ENCODE data around the gene CAMTA1. TPM values are rescaled to one million over a fixed set of nuclear protein-coding genes. Genes with fewer than 3 reads are reported as not detected.

The CAMTA1 gene
- total RNA-seq, 4 donors from 2014 or later: 86.3 to 170 (median 132) TPM

- 54 to 76% methylated on average over 2 to 5 of the region's 8 CpGs for WGBS, 2 donors (ENCODE audit: low coverage in 1 of 2)
- no peak for ATAC-seq
- H3K4me3 ChIP-seq: no peak overlapping the region
- H3K27me3 ChIP-seq: peaks cover 25% of the 10 kb centered on the region
- peaks cover 0 to 9% (median 4%) of the 10 kb centered on the region in 3 donors for H3K4me1 ChIP-seq
- no peak overlapping the region for H3K27ac ChIP-seq
- H3K9me3 ChIP-seq: no peaks in the 10 kb centered on the region
- no peaks in the 10 kb centered on the region for H3K36me3 ChIP-seq
- no peak for TF ChIP-seq EP300 (IDR thresholded peaks at IDR 0.05)
- TF ChIP-seq POLR2AphosphoS5 (IDR thresholded peaks at IDR 0.05): no peak
- TF ChIP-seq POLR2A (IDR thresholded peaks at IDR 0.05): no peak
- no peak for TF ChIP-seq CTCF (IDR thresholded peaks at IDR 0.05)
These were observed 769.4 kb downstream of the CAMTA1 start for GRCh38 chr1:7554385-7555235.

- Histone ChIP-seq H3K36me3 (no peaks in the 10 kb centered on the region), H3K27ac (no peak overlapping the region), H3K9me3 (no peaks in the 10 kb centered on the region), H3K4me3 (no peak overlapping the region), H3K4me1 (no peaks in the 10 kb centered on the region), H3K27me3 (peaks cover 21% of the 10 kb centered on the region)
- 73 to 74% methylated on average over 4 to 7 of the region's 12 CpGs for WGBS, 2 donors (ENCODE audit: low coverage in 1 of 2)
- ATAC-seq: no peak
- TF ChIP-seq EP300 (IDR thresholded peaks at IDR 0.05): no peak
- no peak for TF ChIP-seq POLR2AphosphoS5 (IDR thresholded peaks at IDR 0.05)
- TF ChIP-seq CTCF (IDR thresholded peaks at IDR 0.05): no peak
- no peak for TF ChIP-seq POLR2A (IDR thresholded peaks at IDR 0.05)
These were observed 770.3 kb downstream of the CAMTA1 start for GRCh38 chr1:7555391-7556185.

- no peak overlapping the region for H3K4me3 ChIP-seq
- H3K9me3 ChIP-seq: no peaks in the 10 kb centered on the region
- WGBS, 2 donors (ENCODE audit: low coverage in 1 of 2): 46 to 54% methylated on average over 4 to 9 of the region's 10 CpGs
- no peak for ATAC-seq
- no peak for TF ChIP-seq POLR2A (IDR thresholded peaks at IDR 0.05)
- TF ChIP-seq POLR2AphosphoS5 (IDR thresholded peaks at IDR 0.05): no peak
- TF ChIP-seq EP300 (IDR thresholded peaks at IDR 0.05): no peak
- no peak for TF ChIP-seq CTCF (IDR thresholded peaks at IDR 0.05)
- H3K36me3 ChIP-seq: no peaks in the 10 kb centered on the region
- no peak overlapping the region for H3K27ac ChIP-seq
- peaks cover 7% of the 10 kb centered on the region for H3K27me3 ChIP-seq
- no peaks in the 10 kb centered on the region for H3K4me1 ChIP-seq
These were observed 772.1 kb downstream of the CAMTA1 start for GRCh38 chr1:7557301-7557891.

- no peaks in the 10 kb centered on the region for H3K4me1 ChIP-seq
- H3K9me3 ChIP-seq: no peaks in the 10 kb centered on the region
- no peak for ATAC-seq
- TF ChIP-seq POLR2A (IDR thresholded peaks at IDR 0.05): no peak
- TF ChIP-seq CTCF (IDR thresholded peaks at IDR 0.05): no peak
- TF ChIP-seq POLR2AphosphoS5 (IDR thresholded peaks at IDR 0.05): no peak
- TF ChIP-seq EP300 (IDR thresholded peaks at IDR 0.05): no peak
- no peak overlapping the region for H3K4me3 ChIP-seq
- H3K27ac ChIP-seq: no peak overlapping the region
- H3K27me3 ChIP-seq: peaks cover 7% of the 10 kb centered on the region
- no peaks in the 10 kb centered on the region for H3K36me3 ChIP-seq
- WGBS, 2 donors (ENCODE audit: low coverage in 1 of 2): 67% methylated on average over 1 of the region's 16 CpGs; no CpG with 5 or more reads in 1 of the 2 donors
These were observed 772.8 kb downstream of the CAMTA1 start for GRCh38 chr1:7558041-7558461.
